ENCODE data around the gene ARHGEF37. TPM values are rescaled to one million over a fixed set of nuclear protein-coding genes. Genes with fewer than 3 reads are reported as not detected.

ARHGEF37 gene
- total and polyA plus RNA-seq, 2 of the 8 experiments (the other 6 are each of a cell fraction or from before 2014, with no cell fraction given) = 0.21 to 0.48 TPM

DNA sequence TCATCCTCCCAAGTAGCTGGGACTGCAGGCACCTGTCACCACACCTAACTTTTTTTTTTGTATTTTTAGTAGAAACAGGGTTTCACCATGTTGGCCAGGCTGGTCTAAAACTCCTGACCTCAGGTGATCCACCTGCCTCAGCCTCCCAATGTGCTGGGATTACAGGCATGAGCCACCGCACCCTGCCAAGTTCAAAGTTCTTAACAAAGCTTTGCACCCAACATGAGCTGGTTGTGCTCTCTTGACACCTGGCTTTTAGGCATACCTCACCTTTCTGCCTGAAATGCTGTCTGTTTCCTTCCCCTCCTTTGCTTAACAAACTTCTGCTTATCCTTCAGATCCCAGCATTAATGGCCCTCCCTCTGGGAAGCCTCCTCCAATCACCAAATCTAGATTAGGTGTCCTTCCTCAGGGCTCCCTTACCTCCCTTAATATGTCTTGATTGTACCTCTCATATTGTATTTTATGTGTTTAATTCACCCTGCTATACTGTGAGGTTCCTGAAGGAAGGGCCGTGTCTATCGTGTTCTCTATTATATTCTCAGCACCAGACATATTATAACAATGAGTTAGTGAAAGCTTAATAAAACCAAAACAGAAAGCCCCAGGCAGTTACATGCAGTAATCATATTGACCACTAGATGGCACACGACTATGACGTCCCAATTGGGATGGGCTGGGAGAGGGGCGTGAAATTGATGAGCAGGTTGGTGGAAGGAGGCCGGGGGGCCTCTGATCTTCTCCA is 86.0 kb downstream of the ARHGEF37 start (continued):
- TF ChIP-seq, protein P1, sequence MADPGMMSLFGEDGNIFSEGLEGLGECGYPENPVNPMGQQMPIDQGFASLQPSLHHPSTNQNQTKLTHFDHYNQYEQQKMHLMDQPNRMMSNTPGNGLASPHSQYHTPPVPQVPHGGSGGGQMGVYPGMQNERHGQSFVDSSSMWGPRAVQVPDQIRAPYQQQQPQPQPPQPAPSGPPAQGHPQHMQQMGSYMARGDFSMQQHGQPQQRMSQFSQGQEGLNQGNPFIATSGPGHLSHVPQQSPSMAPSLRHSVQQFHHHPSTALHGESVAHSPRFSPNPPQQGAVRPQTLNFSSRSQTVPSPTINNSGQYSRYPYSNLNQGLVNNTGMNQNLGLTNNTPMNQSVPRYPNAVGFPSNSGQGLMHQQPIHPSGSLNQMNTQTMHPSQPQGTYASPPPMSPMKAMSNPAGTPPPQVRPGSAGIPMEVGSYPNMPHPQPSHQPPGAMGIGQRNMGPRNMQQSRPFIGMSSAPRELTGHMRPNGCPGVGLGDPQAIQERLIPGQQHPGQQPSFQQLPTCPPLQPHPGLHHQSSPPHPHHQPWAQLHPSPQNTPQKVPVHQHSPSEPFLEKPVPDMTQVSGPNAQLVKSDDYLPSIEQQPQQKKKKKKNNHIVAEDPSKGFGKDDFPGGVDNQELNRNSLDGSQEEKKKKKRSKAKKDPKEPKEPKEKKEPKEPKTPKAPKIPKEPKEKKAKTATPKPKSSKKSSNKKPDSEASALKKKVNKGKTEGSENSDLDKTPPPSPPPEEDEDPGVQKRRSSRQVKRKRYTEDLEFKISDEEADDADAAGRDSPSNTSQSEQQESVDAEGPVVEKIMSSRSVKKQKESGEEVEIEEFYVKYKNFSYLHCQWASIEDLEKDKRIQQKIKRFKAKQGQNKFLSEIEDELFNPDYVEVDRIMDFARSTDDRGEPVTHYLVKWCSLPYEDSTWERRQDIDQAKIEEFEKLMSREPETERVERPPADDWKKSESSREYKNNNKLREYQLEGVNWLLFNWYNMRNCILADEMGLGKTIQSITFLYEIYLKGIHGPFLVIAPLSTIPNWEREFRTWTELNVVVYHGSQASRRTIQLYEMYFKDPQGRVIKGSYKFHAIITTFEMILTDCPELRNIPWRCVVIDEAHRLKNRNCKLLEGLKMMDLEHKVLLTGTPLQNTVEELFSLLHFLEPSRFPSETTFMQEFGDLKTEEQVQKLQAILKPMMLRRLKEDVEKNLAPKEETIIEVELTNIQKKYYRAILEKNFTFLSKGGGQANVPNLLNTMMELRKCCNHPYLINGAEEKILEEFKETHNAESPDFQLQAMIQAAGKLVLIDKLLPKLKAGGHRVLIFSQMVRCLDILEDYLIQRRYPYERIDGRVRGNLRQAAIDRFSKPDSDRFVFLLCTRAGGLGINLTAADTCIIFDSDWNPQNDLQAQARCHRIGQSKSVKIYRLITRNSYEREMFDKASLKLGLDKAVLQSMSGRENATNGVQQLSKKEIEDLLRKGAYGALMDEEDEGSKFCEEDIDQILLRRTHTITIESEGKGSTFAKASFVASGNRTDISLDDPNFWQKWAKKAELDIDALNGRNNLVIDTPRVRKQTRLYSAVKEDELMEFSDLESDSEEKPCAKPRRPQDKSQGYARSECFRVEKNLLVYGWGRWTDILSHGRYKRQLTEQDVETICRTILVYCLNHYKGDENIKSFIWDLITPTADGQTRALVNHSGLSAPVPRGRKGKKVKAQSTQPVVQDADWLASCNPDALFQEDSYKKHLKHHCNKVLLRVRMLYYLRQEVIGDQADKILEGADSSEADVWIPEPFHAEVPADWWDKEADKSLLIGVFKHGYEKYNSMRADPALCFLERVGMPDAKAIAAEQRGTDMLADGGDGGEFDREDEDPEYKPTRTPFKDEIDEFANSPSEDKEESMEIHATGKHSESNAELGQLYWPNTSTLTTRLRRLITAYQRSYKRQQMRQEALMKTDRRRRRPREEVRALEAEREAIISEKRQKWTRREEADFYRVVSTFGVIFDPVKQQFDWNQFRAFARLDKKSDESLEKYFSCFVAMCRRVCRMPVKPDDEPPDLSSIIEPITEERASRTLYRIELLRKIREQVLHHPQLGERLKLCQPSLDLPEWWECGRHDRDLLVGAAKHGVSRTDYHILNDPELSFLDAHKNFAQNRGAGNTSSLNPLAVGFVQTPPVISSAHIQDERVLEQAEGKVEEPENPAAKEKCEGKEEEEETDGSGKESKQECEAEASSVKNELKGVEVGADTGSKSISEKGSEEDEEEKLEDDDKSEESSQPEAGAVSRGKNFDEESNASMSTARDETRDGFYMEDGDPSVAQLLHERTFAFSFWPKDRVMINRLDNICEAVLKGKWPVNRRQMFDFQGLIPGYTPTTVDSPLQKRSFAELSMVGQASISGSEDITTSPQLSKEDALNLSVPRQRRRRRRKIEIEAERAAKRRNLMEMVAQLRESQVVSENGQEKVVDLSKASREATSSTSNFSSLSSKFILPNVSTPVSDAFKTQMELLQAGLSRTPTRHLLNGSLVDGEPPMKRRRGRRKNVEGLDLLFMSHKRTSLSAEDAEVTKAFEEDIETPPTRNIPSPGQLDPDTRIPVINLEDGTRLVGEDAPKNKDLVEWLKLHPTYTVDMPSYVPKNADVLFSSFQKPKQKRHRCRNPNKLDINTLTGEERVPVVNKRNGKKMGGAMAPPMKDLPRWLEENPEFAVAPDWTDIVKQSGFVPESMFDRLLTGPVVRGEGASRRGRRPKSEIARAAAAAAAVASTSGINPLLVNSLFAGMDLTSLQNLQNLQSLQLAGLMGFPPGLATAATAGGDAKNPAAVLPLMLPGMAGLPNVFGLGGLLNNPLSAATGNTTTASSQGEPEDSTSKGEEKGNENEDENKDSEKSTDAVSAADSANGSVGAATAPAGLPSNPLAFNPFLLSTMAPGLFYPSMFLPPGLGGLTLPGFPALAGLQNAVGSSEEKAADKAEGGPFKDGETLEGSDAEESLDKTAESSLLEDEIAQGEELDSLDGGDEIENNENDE (IDR thresholded peaks at IDR 0.05; ENCODE audit: insufficient replicate concordance, low read length) = no peak
- TF ChIP-seq TBP (IDR thresholded peaks at IDR 0.05; ENCODE audit: low read depth, low read length) (no peak), HDAC6 (IDR thresholded peaks at IDR 0.05; ENCODE audit: low read depth, low read length) (no peak), CEBPB (IDR thresholded peaks at IDR 0.05; ENCODE audit: low read depth, low read length) (no peak), SUZ12 (IDR thresholded peaks at IDR 0.05; ENCODE audit: low read length) (no peak)
